Effector memory CD8-positive, alpha-beta T cell (primary cell): ENCODE results near the gene RAPGEF1.
"Not testable (repeated sequence)": the region's sequence is repeated elsewhere in the genome, so short reads cannot be mapped to it uniquely, and the experiment has no call there.

ENCODE experiments used
- ATAC-seq: fragments of 150-1000 bp; cut with Tn5 transposase; replicated peaks from 2 replicates; pipeline ENCODE4 v1.10.0; 2021; ENCODE audit warnings: mild to moderate bottlenecking, moderate library complexity
- DNase-seq, 3 experiments: peaks; one replicate each; pipeline ENCODE4 v3.0.0; 2021
- H3K27ac Mint-ChIP-seq, 2 donors: one replicate each; pipeline ENCODE4 v1.8.0; 2022; ENCODE audit warnings: mild to moderate bottlenecking in 2 of 2, mixed read lengths in 2 of 2, moderate library complexity in 2 of 2
- H3K27me3 Mint-ChIP-seq, 2 donors: one replicate each; pipeline ENCODE4 v1.8.0; 2022; ENCODE audit warnings: mixed read lengths in 2 of 2
- H3K36me3 Mint-ChIP-seq: one replicate; pipeline ENCODE4 v1.8.0; 2022; ENCODE audit warnings: mild to moderate bottlenecking, moderate library complexity, mixed read lengths; ENCODE audit not compliant: insufficient read depth
- H3K4me1 Mint-ChIP-seq, 2 donors: one replicate each; pipeline ENCODE4 v1.8.0; 2022; ENCODE audit warnings: low read depth in 2 of 2, mixed read lengths in 2 of 2
- H3K4me3 Mint-ChIP-seq, 2 donors: one replicate each; pipeline ENCODE4 v1.8.0; 2022; ENCODE audit warnings: mild to moderate bottlenecking in 2 of 2, mixed read lengths in 2 of 2, moderate library complexity in 2 of 2
- H3K9me3 Mint-ChIP-seq, 2 donors: one replicate each; pipeline ENCODE4 v1.8.0; 2022; ENCODE audit warnings: mixed read lengths in 2 of 2

The RAPGEF1 gene

DNA sequence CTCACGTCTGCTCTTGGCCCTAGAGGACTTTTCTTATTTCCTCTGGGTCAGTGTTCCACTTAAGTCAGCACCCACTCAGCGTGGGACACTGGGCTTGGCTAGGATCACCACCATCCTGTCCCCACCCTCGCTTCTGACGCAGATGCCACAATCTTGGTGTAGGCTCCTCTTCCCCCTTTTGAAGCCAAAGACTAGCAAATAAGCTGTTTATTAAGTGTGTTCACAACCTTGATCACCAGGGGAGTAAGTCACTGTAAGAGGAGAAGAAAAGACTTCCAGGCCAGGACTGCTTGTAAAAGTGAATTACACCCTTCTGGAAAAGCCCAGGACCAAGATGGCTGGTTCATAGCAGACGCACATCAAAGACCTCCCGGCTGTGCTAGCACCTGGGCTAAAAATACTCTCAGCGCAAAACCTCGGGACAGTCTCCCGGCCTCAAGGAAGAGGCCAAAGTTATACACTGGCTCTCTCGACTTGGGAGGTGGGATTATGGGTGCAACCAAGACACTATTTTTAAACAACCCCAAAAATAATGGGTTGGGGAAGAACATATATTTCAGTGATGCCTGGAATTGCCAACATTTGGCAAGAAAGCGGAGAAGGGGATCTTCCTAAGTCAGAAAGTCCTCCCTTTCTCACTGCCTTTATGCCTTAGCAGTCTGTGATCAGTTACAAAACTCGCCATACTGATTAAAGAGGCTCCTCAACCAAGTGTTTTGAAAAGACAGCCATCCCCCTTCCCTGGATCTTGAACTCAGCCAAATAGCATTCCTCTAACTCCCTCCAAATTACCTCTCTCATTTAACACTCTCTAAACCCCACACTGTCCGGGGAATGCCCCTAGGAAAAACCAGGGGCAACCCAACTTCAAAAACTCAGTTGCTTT is 69.4 kb downstream of the RAPGEF1 start:
- H3K9me3 Mint-ChIP-seq: no peaks in the 10 kb centered on the region
- H3K36me3 Mint-ChIP-seq: peaks cover 31% of the 10 kb centered on the region
- H3K27me3 Mint-ChIP-seq: no peaks in the 10 kb centered on the region
- peak in 1 of 3 experiments; percentile 31 for DNase-seq
- H3K27ac Mint-ChIP-seq: peak overlapping the region; percentile 99
- peaks cover 77% of the 10 kb centered on the region in 2 donors for H3K4me1 Mint-ChIP-seq
- ATAC-seq: peak; percentile 3
- H3K4me3 Mint-ChIP-seq: peak overlapping the region; percentile 71 to 77

- ATAC-seq (no peak), DNase-seq (no peak)
- Mint-ChIP-seq H3K27me3 (no peaks in the 10 kb centered on the region), H3K27ac (peak overlapping the region; percentile 99), H3K9me3 (no peaks in the 10 kb centered on the region), H3K36me3 (peaks cover 28% of the 10 kb centered on the region), H3K4me3 (peak overlapping the region; percentile 71 to 77), H3K4me1 (peaks cover 75 to 76% of the 10 kb centered on the region in 2 donors)
Observed at GRCh38 chr9:131669269-131670157, 70.4 kb downstream of the RAPGEF1 start.

GRCh38 chr9:131668439-131669268 is 71.2 kb downstream of the RAPGEF1 start:
- peak overlapping the region; percentile 99 for H3K27ac Mint-ChIP-seq
- DNase-seq: peak; percentile 68
- peaks cover 72 to 84% of the 10 kb centered on the region in 2 donors for H3K4me1 Mint-ChIP-seq

DNA sequence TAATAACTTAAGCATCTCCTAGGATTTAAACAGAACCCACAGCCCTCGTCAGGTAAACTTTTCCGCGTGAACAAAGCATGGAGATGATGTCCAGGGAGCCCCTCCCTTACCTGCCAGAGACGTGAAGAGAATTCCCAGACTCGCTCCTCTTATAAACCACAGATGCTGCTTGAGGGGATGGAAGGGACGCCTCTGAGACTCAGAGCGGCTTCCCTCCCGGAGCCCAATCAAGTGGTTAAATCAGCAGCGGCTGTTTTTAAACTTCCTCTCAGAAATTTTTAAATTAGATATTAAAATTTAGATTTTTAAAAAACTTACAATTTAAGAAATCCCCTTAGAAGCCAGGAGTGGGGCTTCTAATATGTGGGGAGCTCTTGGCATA is 71.8 kb downstream of the RAPGEF1 start:
- DNase-seq: peak in 1 of 3 experiments; percentile 21
- H3K27me3 Mint-ChIP-seq: no peaks in the 10 kb centered on the region
- H3K36me3 Mint-ChIP-seq: peaks cover 27% of the 10 kb centered on the region
- H3K4me3 Mint-ChIP-seq: peak overlapping the region; percentile 71 to 77
- ATAC-seq: no peak
- peak overlapping the region; percentile 99 for H3K27ac Mint-ChIP-seq
- H3K4me1 Mint-ChIP-seq: peaks cover 72 to 90% of the 10 kb centered on the region in 2 donors
- H3K9me3 Mint-ChIP-seq: no peaks in the 10 kb centered on the region

More at GRCh38 chr9:131668439-131669268, 71.2 kb downstream of the RAPGEF1 start:
- no peaks in the 10 kb centered on the region for H3K27me3 Mint-ChIP-seq
- H3K9me3 Mint-ChIP-seq: no peaks in the 10 kb centered on the region
- peak overlapping the region; percentile 71 to 77 for H3K4me3 Mint-ChIP-seq
- ATAC-seq: peak; percentile 75
- H3K36me3 Mint-ChIP-seq: peaks cover 25% of the 10 kb centered on the region

- Mint-ChIP-seq H3K9me3 (no peaks in the 10 kb centered on the region), H3K27me3 (no peaks in the 10 kb centered on the region), H3K4me3 (peak overlapping the region; percentile 71 to 77), H3K4me1 (peaks cover 72 to 90% of the 10 kb centered on the region in 2 donors), H3K36me3 (peaks cover 31% of the 10 kb centered on the region), H3K27ac (peak overlapping the region; percentile 99)
- ATAC-seq (peak; percentile 34), DNase-seq (peak in 2 of 3 experiments; percentile 43 to 50)
Observed at GRCh38 chr9:131667576-131667975, 72.3 kb downstream of the RAPGEF1 start.

- DNase-seq: peak in 2 of 3 experiments; percentile 35 to 46
- Mint-ChIP-seq H3K27me3 (no peaks in the 10 kb centered on the region), H3K4me3 (peak overlapping the region; percentile 71 to 77), H3K27ac (peak overlapping the region; percentile 99), H3K9me3 (no peaks in the 10 kb centered on the region), H3K4me1 (peaks cover 73 to 90% of the 10 kb centered on the region in 2 donors), H3K36me3 (peaks cover 34% of the 10 kb centered on the region)
- peak; percentile 16 for ATAC-seq
Observed at GRCh38 chr9:131666774-131667173, 73.1 kb downstream of the RAPGEF1 start.

DNA sequence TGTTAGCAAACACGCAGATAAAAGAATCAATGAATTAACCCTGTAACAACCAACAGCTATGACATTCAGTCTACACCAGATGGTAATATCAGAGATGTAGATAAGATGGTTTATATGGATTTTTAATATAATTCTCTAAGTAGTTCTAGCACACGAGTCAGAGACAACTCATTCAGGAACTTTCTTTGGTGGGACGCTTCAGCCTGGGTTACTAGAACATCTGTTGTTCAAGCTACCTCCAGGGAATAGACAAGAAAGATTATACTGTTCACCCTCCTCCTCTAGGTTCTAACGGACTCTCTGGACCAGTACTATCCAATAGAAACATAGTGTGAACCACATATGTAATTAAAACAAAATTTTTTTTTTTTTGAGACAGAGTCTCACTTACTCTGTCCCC is 73.8 kb downstream of the RAPGEF1 start:
- peak overlapping the region; percentile 99 for H3K27ac Mint-ChIP-seq
- peaks cover 30% of the 10 kb centered on the region for H3K36me3 Mint-ChIP-seq
- H3K4me1 Mint-ChIP-seq: peaks cover 69 to 88% of the 10 kb centered on the region in 2 donors
- no peaks in the 10 kb centered on the region for H3K27me3 Mint-ChIP-seq
- no peaks in the 10 kb centered on the region for H3K9me3 Mint-ChIP-seq
- ATAC-seq (no peak), DNase-seq (no peak)
- peak overlapping the region; percentile 71 to 77 for H3K4me3 Mint-ChIP-seq

GRCh38 chr9:131663288-131663687 is 76.6 kb downstream of the RAPGEF1 start:
- DNase-seq (no peak), ATAC-seq (no peak)
- peak overlapping the region; percentile 84 to 89 for H3K27ac Mint-ChIP-seq
- peaks cover 56 to 70% of the 10 kb centered on the region in 2 donors for H3K4me1 Mint-ChIP-seq
- no peaks in the 10 kb centered on the region for H3K9me3 Mint-ChIP-seq
- H3K36me3 Mint-ChIP-seq: peaks cover 17% of the 10 kb centered on the region
- H3K27me3 Mint-ChIP-seq: no peaks in the 10 kb centered on the region
- peak overlapping the region; percentile 1 to 44 for H3K4me3 Mint-ChIP-seq

DNA sequence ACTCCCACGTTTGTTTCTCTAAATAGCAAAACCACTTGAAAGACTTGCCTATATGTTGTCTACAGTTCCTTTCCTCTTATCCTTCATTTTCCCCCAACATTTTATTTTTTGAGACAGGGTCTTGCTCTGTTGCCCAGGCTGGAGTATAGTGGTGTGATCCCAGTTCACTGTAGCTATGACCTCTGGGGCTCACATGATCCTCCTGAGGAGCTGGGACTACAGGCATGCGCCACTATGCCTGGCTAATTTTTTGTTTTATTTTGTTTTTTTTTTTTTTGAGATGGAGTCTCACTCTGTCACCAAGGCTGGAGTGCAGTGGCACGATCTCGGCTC is 77.6 kb downstream of the RAPGEF1 start:
- Mint-ChIP-seq H3K4me3 (peak overlapping the region; percentile 34 to 60), H3K36me3 (peaks cover 10% of the 10 kb centered on the region), H3K27ac (peak overlapping the region; percentile 84 to 89), H3K4me1 (peaks cover 57 to 69% of the 10 kb centered on the region in 2 donors)
- DNase-seq, ATAC-seq, H3K27me3 Mint-ChIP-seq, H3K9me3 Mint-ChIP-seq: not testable (repeated sequence)

DNA sequence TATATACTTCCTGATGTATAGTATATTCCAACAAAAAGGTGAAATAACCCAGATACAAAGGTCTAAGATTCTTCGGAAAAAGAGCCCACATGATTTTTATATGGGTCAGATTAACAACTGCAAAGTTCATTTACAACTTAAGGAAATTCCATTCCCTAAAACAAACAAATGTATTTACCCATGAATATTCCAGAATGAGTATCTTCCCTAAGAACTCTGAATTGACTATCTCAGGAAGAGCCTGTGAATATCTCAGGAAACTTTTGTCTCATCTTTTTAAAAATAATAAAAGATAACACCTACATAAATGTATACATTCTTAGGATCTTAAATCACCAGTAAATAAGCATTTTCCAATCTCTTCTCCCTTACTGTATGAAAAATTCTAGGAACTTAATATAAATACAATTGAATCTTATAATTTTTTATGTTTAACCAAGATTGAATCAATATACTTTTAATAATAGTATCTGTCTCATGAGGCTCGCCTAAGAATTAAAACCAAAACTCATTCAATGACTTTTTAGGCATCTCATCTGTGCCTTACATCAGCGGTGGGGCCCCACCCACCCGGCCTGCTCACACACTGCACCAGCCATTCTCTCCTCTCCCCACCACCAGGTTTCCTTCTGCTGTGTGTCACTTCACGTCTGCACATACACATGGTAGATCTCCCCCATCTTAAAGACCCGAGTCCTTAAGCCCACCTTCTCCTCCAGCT is 78.1 kb downstream of the RAPGEF1 start:
- Mint-ChIP-seq H3K36me3 (peaks cover 14% of the 10 kb centered on the region), H3K9me3 (no peaks in the 10 kb centered on the region), H3K27ac (peak overlapping the region; percentile 84 to 89), H3K4me1 (peaks cover 57 to 70% of the 10 kb centered on the region in 2 donors), H3K4me3 (peak overlapping the region; percentile 34 to 60), H3K27me3 (no peaks in the 10 kb centered on the region)
- DNase-seq (peak in 2 of 3 experiments; percentile 47 to 53), ATAC-seq (peak; percentile 77)

DNA sequence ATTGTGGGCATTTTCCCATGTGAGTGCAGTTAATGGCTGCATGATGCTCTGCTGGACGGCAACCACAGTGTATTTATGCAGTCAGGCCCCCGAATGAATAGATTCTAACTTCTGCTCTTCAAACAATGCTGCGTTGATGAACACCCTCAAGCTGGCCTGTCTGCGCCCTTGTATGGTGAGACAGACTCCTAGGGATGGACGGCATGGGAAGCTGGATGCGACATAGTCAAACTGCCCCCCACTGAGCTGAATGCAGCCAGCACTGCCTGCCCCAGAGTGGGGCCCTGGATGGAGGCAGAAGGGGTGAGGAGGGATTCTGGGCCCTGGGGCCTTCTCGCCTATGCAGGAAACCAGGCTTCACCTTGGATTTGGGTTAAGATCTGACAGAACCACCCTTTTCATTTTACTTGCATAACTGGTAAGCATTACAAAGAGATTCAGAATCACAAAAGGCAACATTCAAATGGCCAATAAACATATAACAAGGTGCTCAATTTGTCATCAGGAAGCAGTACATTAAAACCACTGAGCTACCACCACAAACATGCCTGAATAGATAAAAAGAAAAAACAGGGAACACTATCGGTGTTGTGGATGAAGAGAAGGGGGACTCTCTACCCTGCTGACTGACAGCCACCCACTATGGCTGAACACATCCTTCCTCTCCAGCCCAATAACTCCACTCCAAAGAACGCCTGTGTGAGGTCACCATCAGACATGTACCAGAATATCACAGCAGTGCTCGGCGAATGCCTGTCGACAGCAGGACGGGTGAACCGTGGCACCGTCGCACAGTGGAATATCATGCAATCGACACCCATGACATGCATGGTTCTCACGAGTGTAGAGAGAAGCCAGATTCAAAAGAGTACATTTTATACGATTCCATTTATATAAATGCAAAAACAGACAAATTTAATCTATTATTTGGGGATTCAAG is 79.1 kb downstream of the RAPGEF1 start:
- H3K27ac Mint-ChIP-seq: peak overlapping the region; percentile 53 to 89
- H3K27me3 Mint-ChIP-seq: no peaks in the 10 kb centered on the region

More for the DNA sequence above, 79.1 kb downstream of the RAPGEF1 start:
- Mint-ChIP-seq H3K9me3 (no peaks in the 10 kb centered on the region), H3K36me3 (peaks cover 16% of the 10 kb centered on the region), H3K4me1 (peaks cover 65 to 75% of the 10 kb centered on the region in 2 donors), H3K4me3 (no peak overlapping the region)
- ATAC-seq: no peak
- no peak for DNase-seq
